Effector CD4-positive, alpha-beta T cell (primary cell): ENCODE measurements around the gene ZBTB20.
"Not testable (repeated sequence)": the region's sequence is repeated elsewhere in the genome, so short reads cannot be mapped to it uniquely, and the experiment has no call there.

Experiments used
- DNase-seq: peaks from one replicate; pipeline ENCODE4 v3.0.0-alpha.2; 2020

The ZBTB20 gene

GRCh38 chr3:114711321-114711886 is 435.7 kb downstream of the ZBTB20 start:
- no peak for DNase-seq

- DNase-seq: no peak
Observed at GRCh38 chr3:114709102-114709501, 438.0 kb downstream of the ZBTB20 start.

GRCh38 chr3:114707252-114707860 is 439.7 kb downstream of the ZBTB20 start:
- DNase-seq: no peak

- no peak for DNase-seq
Observed at GRCh38 chr3:114706591-114707232, 440.4 kb downstream of the ZBTB20 start.

GRCh38 chr3:114700637-114701234 is 446.4 kb downstream of the ZBTB20 start:
- DNase-seq: no peak

GRCh38 chr3:114698146-114699105 is 448.7 kb downstream of the ZBTB20 start:
- no peak for DNase-seq

- no peak for DNase-seq
Observed at GRCh38 chr3:114697401-114697800, 449.7 kb downstream of the ZBTB20 start.

- DNase-seq: no peak
Observed at GRCh38 chr3:114694251-114694650, 452.8 kb downstream of the ZBTB20 start.

GRCh38 chr3:114691871-114692270 is 455.2 kb downstream of the ZBTB20 start:
- DNase-seq: no peak

GRCh38 chr3:114690911-114691310 is 456.2 kb downstream of the ZBTB20 start:
- no peak for DNase-seq

- DNase-seq: no peak
Observed at GRCh38 chr3:114687151-114687550, 459.9 kb downstream of the ZBTB20 start.

GRCh38 chr3:114686621-114687020 is 460.5 kb downstream of the ZBTB20 start:
- DNase-seq: no peak

GRCh38 chr3:114685161-114685560 is 461.9 kb downstream of the ZBTB20 start:
- DNase-seq: no peak

- no peak for DNase-seq
Observed at GRCh38 chr3:114680299-114680698, 466.8 kb downstream of the ZBTB20 start.

GRCh38 chr3:114679773-114680172 is 467.3 kb downstream of the ZBTB20 start:
- not testable (repeated sequence) for DNase-seq

GRCh38 chr3:114675104-114675503 is 472.0 kb downstream of the ZBTB20 start:
- DNase-seq: no peak

GRCh38 chr3:114674036-114674435 is 473.1 kb downstream of the ZBTB20 start:
- no peak for DNase-seq

- no peak for DNase-seq
Observed at GRCh38 chr3:114673481-114673880, 473.6 kb downstream of the ZBTB20 start.

- DNase-seq: no peak
Observed at GRCh38 chr3:114672692-114673447, 474.2 kb downstream of the ZBTB20 start.

- no peak for DNase-seq
Observed at GRCh38 chr3:114671741-114672510, 475.2 kb downstream of the ZBTB20 start.

GRCh38 chr3:114669614-114670013 is 477.5 kb downstream of the ZBTB20 start:
- no peak for DNase-seq
